Measurements from ENCODE around the gene ZNF709.
"Not testable (repeated sequence)": the region's sequence is repeated elsewhere in the genome, so short reads cannot be mapped to it uniquely, and the experiment has no call there.

DNA sequence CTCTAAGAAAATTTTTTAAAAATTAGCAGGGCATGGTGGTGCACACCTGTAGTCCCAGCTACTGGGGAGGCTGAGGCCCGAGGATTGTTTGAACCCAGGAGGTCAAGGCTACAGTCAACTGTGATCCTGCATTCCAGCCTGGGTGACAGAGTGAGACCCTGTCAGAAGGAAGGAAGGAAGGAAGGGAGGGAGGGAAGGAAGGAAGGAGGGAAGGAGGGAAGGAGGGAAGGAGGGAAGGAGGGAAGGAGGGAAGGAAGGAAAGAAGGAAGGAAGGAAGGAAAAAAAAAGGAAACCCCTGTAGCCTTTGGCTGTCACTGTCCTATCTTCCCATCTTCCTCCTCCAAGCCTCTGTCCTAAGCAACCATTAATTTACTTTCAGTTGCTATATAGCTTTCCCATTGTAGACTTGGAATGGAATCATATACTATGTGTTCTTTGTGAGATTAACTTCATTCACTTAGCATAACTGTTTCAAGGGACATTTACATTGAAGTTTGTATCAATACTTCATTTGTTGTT is 1.7 kb upstream of the ZNF709 start:
- TF ChIP-seq POLR2A, POLR2AphosphoS5, TAF1, POU2F2, SPI1 (IDR thresholded peaks at IDR 0.05; ENCODE audit: low read depth, low read length): not testable (repeated sequence)
